IMR-90 (cell line): Measurements from ENCODE around the gene CLDN8. TPM values are rescaled to one million over a fixed set of nuclear protein-coding genes. Genes with fewer than 3 reads are reported as not detected.

ENCODE experiments used
- ATAC-seq: fragments of 200-7000 bp; cut with Tn5 transposase; 2 replicates; pipeline ENCODE4 v1.9.1; 2020; ENCODE audit warnings: low read depth, mild to moderate bottlenecking, moderate library complexity
- BruUV-seq: library from RNA; stranded (reverse); fragments of 400-500 nt; replicated peaks from 2 replicates; lab custom pipeline; 2021; lab: Mats Ljungman, UMichigan
- CTCF ChIA-PET: fragments of 300-600 bp; formaldehyde crosslinking; extraction: SDS; loops from one replicate; lab custom pipeline; 2021; ENCODE audit warnings: antibody characterized with exemption; lab: Yijun Ruan, JAX
- POLR2A ChIA-PET: fragments of 300-600 bp; sonication (Branson Sonifier 250); formaldehyde crosslinking; loops from one replicate; lab custom pipeline; 2022; ENCODE audit warnings: antibody characterized with exemption; ENCODE audit not compliant: unreplicated experiment; lab: Charles Lee
- DNase-seq: peaks from one replicate; pipeline ENCODE4 v3.0.0; 2013
- H2AFZ ChIP-seq: replicated peaks from 2 replicates; pipeline ENCODE3; 2013; ENCODE audit warnings: low read length, mild to moderate bottlenecking; ENCODE audit not compliant: poor library complexity
- H2AK5ac ChIP-seq: 2 replicates; pipeline ENCODE4 v1.6.1; 2013; ENCODE audit warnings: low read depth, low read length, inconsistent platforms
- H2AK9ac ChIP-seq: replicated peaks from 2 replicates; pipeline ENCODE3; 2013; ENCODE audit warnings: mild to moderate bottlenecking, low read depth, low read length, moderate library complexity; ENCODE audit not compliant: poor library complexity
- H2BK120ac ChIP-seq: 2 replicates; pipeline ENCODE4 v1.6.1; 2013; ENCODE audit warnings: low read depth, low read length, inconsistent platforms
- H2BK15ac ChIP-seq: 3 replicates; pipeline ENCODE4 v1.6.1; 2013; ENCODE audit warnings: low read depth, low read length, inconsistent platforms
- H2BK20ac ChIP-seq: 2 replicates; pipeline ENCODE4 v1.6.1; 2013; ENCODE audit warnings: low read depth, mild to moderate bottlenecking, inconsistent platforms, low read length, moderate library complexity
- H2BK5ac ChIP-seq: 2 replicates; pipeline ENCODE4 v1.6.1; 2013; ENCODE audit warnings: mild to moderate bottlenecking, low read depth, low read length, inconsistent platforms; ENCODE audit not compliant: poor library complexity, severe bottlenecking
- H3K14ac ChIP-seq: replicated peaks from 2 replicates; pipeline ENCODE4 v1.6.1; 2013; ENCODE audit warnings: low read depth, low read length, inconsistent platforms
- H3K18ac ChIP-seq: 2 replicates; pipeline ENCODE4 v1.6.1; 2013; ENCODE audit warnings: low read depth, low read length, control low read depth
- H3K23ac ChIP-seq: 2 replicates; pipeline ENCODE4 v1.6.1; 2013; ENCODE audit warnings: low read depth, low read length, inconsistent platforms
- H3K27ac ChIP-seq: 2 replicates; pipeline ENCODE4 v1.5.1; 2013; ENCODE audit warnings: mild to moderate bottlenecking, control low read depth, low read length; ENCODE audit not compliant: insufficient read depth
- H3K27me3 ChIP-seq: 2 replicates; pipeline ENCODE4 v1.6.1; 2013; ENCODE audit warnings: low read length; ENCODE audit not compliant: control insufficient read depth, insufficient read depth
- H3K36me3 ChIP-seq: 2 replicates; pipeline ENCODE4 v1.6.1; 2013; ENCODE audit warnings: low read length, mixed read lengths; ENCODE audit not compliant: control insufficient read depth, insufficient read depth
- H3K4ac ChIP-seq: 2 replicates; pipeline ENCODE4 v1.6.1; 2013; ENCODE audit warnings: low read depth, low read length, inconsistent platforms
- H3K4me1 ChIP-seq: 2 replicates; pipeline ENCODE4 v1.6.1; 2013; ENCODE audit warnings: low read length, mixed read lengths; ENCODE audit not compliant: control insufficient read depth, insufficient read depth
- H3K4me2 ChIP-seq: 2 replicates; pipeline ENCODE4 v1.6.1; 2013; ENCODE audit warnings: low read depth, mild to moderate bottlenecking, control low read depth, low read length, moderate library complexity
- H3K4me3 ChIP-seq: 2 replicates; pipeline ENCODE4 v1.5.1; 2013; ENCODE audit warnings: low read depth, mild to moderate bottlenecking, control low read depth, low read length, moderate library complexity; ENCODE audit not compliant: insufficient read depth
- H3K56ac ChIP-seq: 2 replicates; pipeline ENCODE4 v1.6.1; 2013; ENCODE audit warnings: low read length, inconsistent platforms; ENCODE audit not compliant: insufficient read depth; ENCODE audit errors: extremely low read depth
- H3K79me1 ChIP-seq, 2 experiments: 2 replicates each; pipeline ENCODE4 v1.6.1; 2013; ENCODE audit warnings: low read length in 2 of 2, inconsistent platforms in 1 of 2, low read depth in 1 of 2
- H3K9ac ChIP-seq: 2 replicates; pipeline ENCODE4 v1.6.1; 2013; ENCODE audit warnings: low read depth, low read length, control low read depth
- H3K9me1 ChIP-seq: 2 replicates; pipeline ENCODE4 v1.6.1; 2013; ENCODE audit warnings: low read length, inconsistent platforms; ENCODE audit not compliant: insufficient read depth
- H3K9me3 ChIP-seq: 2 replicates; pipeline ENCODE4 v1.6.1; 2013; ENCODE audit warnings: low read length; ENCODE audit not compliant: control insufficient read depth, insufficient read depth
- H4K20me1 ChIP-seq: 2 replicates; pipeline ENCODE4 v1.6.1; 2013; ENCODE audit warnings: low read length, inconsistent platforms; ENCODE audit not compliant: insufficient read depth
- H4K5ac ChIP-seq: 2 replicates; pipeline ENCODE4 v1.6.1; 2013; ENCODE audit warnings: mild to moderate bottlenecking, low read depth, low read length, control low read depth
- H4K8ac ChIP-seq, 2 experiments: 2 replicates each; pipeline ENCODE4 v1.6.1; 2013; ENCODE audit warnings: low read depth in 2 of 2, low read length in 2 of 2, control low read depth in 1 of 2, inconsistent platforms in 1 of 2
- H4K91ac ChIP-seq: 2 replicates; pipeline ENCODE4 v1.6.1; 2013; ENCODE audit warnings: low read depth, low read length, inconsistent platforms; ENCODE audit not compliant: insufficient read depth
- BHLHE40 ChIP-seq: fragments of 150-350 bp; IDR thresholded peaks from 2 replicates; pipeline ENCODE4 v1.6.1; 2016; ENCODE audit warnings: mild to moderate bottlenecking, low read depth, low read length
- CEBPB ChIP-seq: IDR thresholded peaks from 2 replicates; pipeline ENCODE4 v1.6.1; 2012; ENCODE audit warnings: low read depth, low read length, improper control_type of control experiment
- CHD1 ChIP-seq: IDR thresholded peaks from 2 replicates; pipeline ENCODE4 v1.6.1; 2012; ENCODE audit warnings: low read depth, low read length, improper control_type of control experiment
- FOS ChIP-seq: fragments of 150-350 bp; IDR thresholded peaks from 2 replicates; pipeline ENCODE4 v1.6.1; 2016; ENCODE audit warnings: low read depth, low read length
- MAFK ChIP-seq: IDR thresholded peaks from 2 replicates; pipeline ENCODE4 v1.6.1; 2012; ENCODE audit warnings: low read depth, low read length, improper control_type of control experiment
- MAZ ChIP-seq: IDR thresholded peaks from 2 replicates; pipeline ENCODE4 v1.6.1; 2012; ENCODE audit warnings: low read depth, mild to moderate bottlenecking, low read length, improper control_type of control experiment, moderate library complexity, borderline replicate concordance
- MXI1 ChIP-seq: IDR thresholded peaks from 2 replicates; pipeline ENCODE4 v1.6.1; 2012; ENCODE audit warnings: low read depth, mild to moderate bottlenecking, low read length, moderate library complexity, borderline replicate concordance
- NFE2L2 ChIP-seq: fragments of 150-350 bp; IDR thresholded peaks from 2 replicates; pipeline ENCODE4 v1.6.1; 2016; ENCODE audit warnings: low read depth, mild to moderate bottlenecking, low read length
- POLR2A ChIP-seq: IDR thresholded peaks from 2 replicates; pipeline ENCODE4 v1.6.1; 2012; ENCODE audit warnings: mild to moderate bottlenecking, low read depth, low read length
- RAD21 ChIP-seq: IDR thresholded peaks from 2 replicates; pipeline ENCODE4 v1.6.1; 2012; ENCODE audit warnings: low read length, improper control_type of control experiment
- RCOR1 ChIP-seq: IDR thresholded peaks from 2 replicates; pipeline ENCODE4 v1.6.1; 2012; ENCODE audit warnings: mild to moderate bottlenecking, low read length, improper control_type of control experiment; ENCODE audit not compliant: insufficient replicate concordance
- RFX5 ChIP-seq: IDR thresholded peaks from 2 replicates; pipeline ENCODE4 v1.8.0; 2012; ENCODE audit warnings: low read depth, mild to moderate bottlenecking, low read length, moderate library complexity
- SMC3 ChIP-seq: fragments of 150-350 bp; IDR thresholded peaks from 2 replicates; pipeline ENCODE4 v1.6.1; 2016; ENCODE audit warnings: low read depth, mild to moderate bottlenecking, antibody characterized with exemption, low read length, moderate library complexity
- WGBS, 2 experiments: methylation state at CpG; one replicate each; pipeline versions ENCODE4 v1.1.5 to v1.1.7; 2013; ENCODE audit warnings: missing lambda C conversion rate in 2 of 2; ENCODE audit not compliant: insufficient read length in 1 of 2; ENCODE audit errors: extremely low coverage in 2 of 2; 5-methylcytosine and 5-hydroxymethylcytosine counted together
- dilution Hi-C: fragments of 300-500 bp; cut with HindIII; formaldehyde crosslinking; loops from one replicate; pipeline ENCODE4 v1.14.3; 2018; ENCODE audit warnings: low sequenced_read_pairs; ENCODE audit not compliant: unreplicated experiment
- in situ Hi-C: fragments of 300-500 bp; cut with MboI; formaldehyde crosslinking; loops from 3 replicates; pipeline ENCODE4 v1.14.3; 2019; ENCODE audit warnings: low sequenced_read_pairs, inconsistent platforms, mixed read lengths
- intact Hi-C: fragments of 100-400 bp; cut with micrococcal nuclease; formaldehyde crosslinking; loops from 2 replicates; pipeline ENCODE4 v1.10.0; 2022
- polyA plus RNA-seq, 3 experiments: library from polyadenylated mRNA; depleted of rRNA; stranded (reverse); fragments of >200 nt; gene quantifications; 2 replicates each; pipeline ENCODE4 v1.2.3, GENCODE V29; 2012; ENCODE audit warnings: low replicate concordance in 1 of 3
- total RNA-seq: library from RNA; depleted of rRNA; stranded (reverse); fragments of >200 nt; gene quantifications from 2 replicates; pipeline ENCODE4 v1.2.3, GENCODE V29; 2012
- TF ChIP-seq, protein P1 (sequence below): fragments of 150-350 bp; IDR thresholded peaks from 2 replicates; pipeline ENCODE4 v1.6.1; 2016; ENCODE audit warnings: low read depth, mild to moderate bottlenecking, low read length, moderate library complexity, borderline replicate concordance
- TF ChIP-seq, protein P2 (sequence below): fragments of 150-350 bp; IDR thresholded peaks from 2 replicates; pipeline ENCODE4 v1.6.1; 2017; ENCODE audit warnings: mild to moderate bottlenecking, antibody characterized with exemption, low read length, low read depth
- TF ChIP-seq, protein P3 (sequence below): conservative IDR thresholded peaks from 2 replicates; pipeline ENCODE4 v1.5.1; 2012; ENCODE audit warnings: mild to moderate bottlenecking, low read depth, low read length, improper control_type of control experiment

CLDN8 gene
- total and polyA plus RNA-seq, 2 of the 4 experiments (the other 2 are of a cell fraction): not detected

DNA sequence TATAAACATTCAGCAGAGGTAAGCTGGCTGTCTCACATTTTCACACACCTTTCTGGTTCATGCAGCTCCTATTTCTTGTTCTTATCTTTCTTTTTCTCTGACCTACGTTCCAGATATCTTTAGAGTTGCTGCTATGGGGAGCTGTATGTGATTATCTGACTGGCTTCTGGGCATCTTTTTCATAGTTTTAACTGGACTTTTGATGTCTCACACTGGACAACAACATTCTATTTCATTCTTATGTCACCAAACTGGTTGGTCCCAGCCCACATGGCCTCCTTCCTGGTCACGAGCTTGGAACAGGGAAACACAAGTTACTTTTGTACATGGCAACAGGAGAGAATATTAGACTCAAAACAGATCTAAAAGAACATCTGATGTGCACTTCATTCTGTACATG lies 7.7 kb upstream of the CLDN8 start:
- Histone ChIP-seq H3K36me3 (no peaks in the 10 kb centered on the region), H2BK15ac (no peak overlapping the region), H3K27me3 (no peaks in the 10 kb centered on the region), H4K20me1 (no peaks in the 10 kb centered on the region), H3K9ac (no peak overlapping the region), H3K27ac (no peak overlapping the region), H3K18ac (no peak overlapping the region), H4K8ac (no peak overlapping the region), H3K23ac (no peak overlapping the region), H3K14ac (no peak overlapping the region), H3K4me1 (no peaks in the 10 kb centered on the region), H3K9me1 (no peaks in the 10 kb centered on the region), H2AK9ac (no peak overlapping the region), H4K91ac (no peak overlapping the region), H2BK20ac (no peak overlapping the region), H3K4me2 (no peak overlapping the region), H3K79me1 (no peaks in the 10 kb centered on the region), H2BK5ac (no peak overlapping the region), H4K5ac (no peak overlapping the region), H2BK120ac (no peak overlapping the region), H3K4me3 (no peak overlapping the region), H3K9me3 (peaks cover 6% of the 10 kb centered on the region), H2AFZ (no peak overlapping the region), H3K4ac (no peak overlapping the region), H2AK5ac (no peak overlapping the region), H3K56ac (no peak overlapping the region)
- intact Hi-C loops: no loop called here
- POLR2A ChIA-PET: no interaction called here
- DNase-seq: no peak
- no TSS peak for BruUV-seq
- dilution Hi-C loops: no loop called here
- CTCF ChIA-PET: interaction anchor here (0.7 kb wide), 1 partner anchor 18 kb away, joined by 3 read pairs; no protein-coding TSS in a partner anchor
- in situ Hi-C loops: no loop called here
- no peak for TF ChIP-seq MAZ
- TF ChIP-seq, protein P1, sequence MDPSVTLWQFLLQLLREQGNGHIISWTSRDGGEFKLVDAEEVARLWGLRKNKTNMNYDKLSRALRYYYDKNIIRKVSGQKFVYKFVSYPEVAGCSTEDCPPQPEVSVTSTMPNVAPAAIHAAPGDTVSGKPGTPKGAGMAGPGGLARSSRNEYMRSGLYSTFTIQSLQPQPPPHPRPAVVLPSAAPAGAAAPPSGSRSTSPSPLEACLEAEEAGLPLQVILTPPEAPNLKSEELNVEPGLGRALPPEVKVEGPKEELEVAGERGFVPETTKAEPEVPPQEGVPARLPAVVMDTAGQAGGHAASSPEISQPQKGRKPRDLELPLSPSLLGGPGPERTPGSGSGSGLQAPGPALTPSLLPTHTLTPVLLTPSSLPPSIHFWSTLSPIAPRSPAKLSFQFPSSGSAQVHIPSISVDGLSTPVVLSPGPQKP: no peak
- TF ChIP-seq NFE2L2: no peak
- TF ChIP-seq FOS: no peak
- TF ChIP-seq POLR2A: no peak
- no peak for TF ChIP-seq MXI1
- no peak for TF ChIP-seq MAFK
- no peak for TF ChIP-seq SMC3
- TF ChIP-seq BHLHE40: no peak
- no peak for TF ChIP-seq RCOR1
- TF ChIP-seq, protein P2, sequence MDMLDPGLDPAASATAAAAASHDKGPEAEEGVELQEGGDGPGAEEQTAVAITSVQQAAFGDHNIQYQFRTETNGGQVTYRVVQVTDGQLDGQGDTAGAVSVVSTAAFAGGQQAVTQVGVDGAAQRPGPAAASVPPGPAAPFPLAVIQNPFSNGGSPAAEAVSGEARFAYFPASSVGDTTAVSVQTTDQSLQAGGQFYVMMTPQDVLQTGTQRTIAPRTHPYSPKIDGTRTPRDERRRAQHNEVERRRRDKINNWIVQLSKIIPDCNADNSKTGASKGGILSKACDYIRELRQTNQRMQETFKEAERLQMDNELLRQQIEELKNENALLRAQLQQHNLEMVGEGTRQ: no peak
- no peak for TF ChIP-seq CHD1
- no peak for TF ChIP-seq CEBPB
- no peak for TF ChIP-seq RFX5
- TF ChIP-seq, protein P3, sequence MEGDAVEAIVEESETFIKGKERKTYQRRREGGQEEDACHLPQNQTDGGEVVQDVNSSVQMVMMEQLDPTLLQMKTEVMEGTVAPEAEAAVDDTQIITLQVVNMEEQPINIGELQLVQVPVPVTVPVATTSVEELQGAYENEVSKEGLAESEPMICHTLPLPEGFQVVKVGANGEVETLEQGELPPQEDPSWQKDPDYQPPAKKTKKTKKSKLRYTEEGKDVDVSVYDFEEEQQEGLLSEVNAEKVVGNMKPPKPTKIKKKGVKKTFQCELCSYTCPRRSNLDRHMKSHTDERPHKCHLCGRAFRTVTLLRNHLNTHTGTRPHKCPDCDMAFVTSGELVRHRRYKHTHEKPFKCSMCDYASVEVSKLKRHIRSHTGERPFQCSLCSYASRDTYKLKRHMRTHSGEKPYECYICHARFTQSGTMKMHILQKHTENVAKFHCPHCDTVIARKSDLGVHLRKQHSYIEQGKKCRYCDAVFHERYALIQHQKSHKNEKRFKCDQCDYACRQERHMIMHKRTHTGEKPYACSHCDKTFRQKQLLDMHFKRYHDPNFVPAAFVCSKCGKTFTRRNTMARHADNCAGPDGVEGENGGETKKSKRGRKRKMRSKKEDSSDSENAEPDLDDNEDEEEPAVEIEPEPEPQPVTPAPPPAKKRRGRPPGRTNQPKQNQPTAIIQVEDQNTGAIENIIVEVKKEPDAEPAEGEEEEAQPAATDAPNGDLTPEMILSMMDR: no peak
- TF ChIP-seq RAD21: no peak
- WGBS, 2 experiments: no CpG with 5 or more reads among the region's 2 CpGs
- no peak for ATAC-seq
